ENCODE measurements around the gene TOM1L2.

Gene TOM1L2

GRCh38 chr17:17837966-17838962 is 133.9 kb downstream of the TOM1L2 start:
- peaks cover 23% of the 10 kb centered on the region for H3K79me2 ChIP-seq (ENCODE audit: control insufficient read depth, insufficient read depth, low read length)
- H3K18ac ChIP-seq (ENCODE audit: low read length) = peak overlapping the region; percentile 88
- H3K79me1 ChIP-seq (ENCODE audit: low read length) = peaks cover 14% of the 10 kb centered on the region
- peak overlapping the region; percentile 98 for H3K27ac ChIP-seq (ENCODE audit: low read depth, low read length)
- no peak overlapping the region for H3K4me3 ChIP-seq (ENCODE audit: low read length)
- H2BK15ac ChIP-seq (replicated peaks; ENCODE audit: low read depth) = peak overlapping the region; percentile 8
- H2BK120ac ChIP-seq (ENCODE audit: low read depth, low read length) = peak overlapping the region; percentile 2
- H3K4ac ChIP-seq (ENCODE audit: low read depth, low read length) = peak overlapping the region; percentile 70
- no CpG with 5 or more reads among the region's 11 CpGs for WGBS (ENCODE audit: extremely low coverage, insufficient coverage, low lambda C conversion rate)
- H3K27me3 ChIP-seq (ENCODE audit: insufficient read depth, low read length, poor library complexity) = no peaks in the 10 kb centered on the region
- peak overlapping the region; percentile 59 for H4K5ac ChIP-seq (ENCODE audit: low read length)
- H3K23ac ChIP-seq (ENCODE audit: low read length) = no peak overlapping the region
- peak overlapping the region; percentile 70 for H2BK5ac ChIP-seq (ENCODE audit: low read length)
- H3K4me2 ChIP-seq (ENCODE audit: low read length) = peak overlapping the region; percentile 8
- no peaks in the 10 kb centered on the region for H3K36me3 ChIP-seq (ENCODE audit: control insufficient read depth, insufficient read depth, low read length)
- H3K9ac ChIP-seq (ENCODE audit: low read length) = peak overlapping the region; percentile 99
- DNase-seq = peak; percentile 96
- peak overlapping the region; percentile 97 for H2AK5ac ChIP-seq (ENCODE audit: low read length)
- peak overlapping the region; percentile 58 for H4K8ac ChIP-seq (ENCODE audit: low read depth, low read length)
- peak overlapping the region; percentile 99 for H3K56ac ChIP-seq (ENCODE audit: low read length)
- H3K4me1 ChIP-seq (ENCODE audit: control insufficient read depth, low read depth, low read length) = peaks cover 34% of the 10 kb centered on the region

- no peaks in the 10 kb centered on the region for H3K36me3 ChIP-seq (ENCODE audit: control insufficient read depth, insufficient read depth, low read length)
- no peak overlapping the region for H3K23ac ChIP-seq (ENCODE audit: low read length)
- H3K79me1 ChIP-seq (ENCODE audit: low read length) = peaks cover 14% of the 10 kb centered on the region
- peak overlapping the region; percentile 4 for H3K4me2 ChIP-seq (ENCODE audit: low read length)
- peak overlapping the region; percentile 58 for H4K8ac ChIP-seq (ENCODE audit: low read depth, low read length)
- H3K27me3 ChIP-seq (ENCODE audit: insufficient read depth, low read length, poor library complexity) = no peaks in the 10 kb centered on the region
- H3K27ac ChIP-seq (ENCODE audit: low read depth, low read length) = peak overlapping the region; percentile 98
- peak overlapping the region; percentile 70 for H3K4ac ChIP-seq (ENCODE audit: low read depth, low read length)
- DNase-seq = peak; percentile 96
- peak overlapping the region; percentile 8 for H2BK15ac ChIP-seq (replicated peaks; ENCODE audit: low read depth)
- peak overlapping the region; percentile 99 for H3K56ac ChIP-seq (ENCODE audit: low read length)
- H3K18ac ChIP-seq (ENCODE audit: low read length) = peak overlapping the region; percentile 88
- peaks cover 26% of the 10 kb centered on the region for H3K79me2 ChIP-seq (ENCODE audit: control insufficient read depth, insufficient read depth, low read length)
- peak overlapping the region; percentile 99 for H3K9ac ChIP-seq (ENCODE audit: low read length)
- no CpG with 5 or more reads among the region's 3 CpGs for WGBS (ENCODE audit: extremely low coverage, insufficient coverage, low lambda C conversion rate)
- H2BK5ac ChIP-seq (ENCODE audit: low read length) = peak overlapping the region; percentile 70
- H2BK120ac ChIP-seq (ENCODE audit: low read depth, low read length) = peak overlapping the region; percentile 5
- H3K4me3 ChIP-seq (ENCODE audit: low read length) = no peak overlapping the region
- peak overlapping the region; percentile 98 for H2AK5ac ChIP-seq (ENCODE audit: low read length)
- peaks cover 34% of the 10 kb centered on the region for H3K4me1 ChIP-seq (ENCODE audit: control insufficient read depth, low read depth, low read length)
- peak overlapping the region; percentile 37 for H4K5ac ChIP-seq (ENCODE audit: low read length)
These were observed 134.8 kb downstream of the TOM1L2 start for GRCh38 chr17:17837380-17837821.

- Histone ChIP-seq H3K23ac (ENCODE audit: low read length) (peak within 1 kb of the TSS; percentile 80), H3K27ac (ENCODE audit: low read depth, low read length) (peak within 1 kb of the TSS; percentile 98), H3K4me2 (ENCODE audit: low read length) (peak within 1 kb of the TSS; percentile 61), H3K56ac (ENCODE audit: low read length) (peak within 1 kb of the TSS; percentile 99), H3K27me3 (ENCODE audit: insufficient read depth, low read length, poor library complexity) (no peaks in the 10 kb centered on the region), H4K5ac (ENCODE audit: low read length) (peak within 1 kb of the TSS; percentile 37), H2BK5ac (ENCODE audit: low read length) (peak within 1 kb of the TSS; percentile 98), H3K79me1 (ENCODE audit: low read length) (peaks cover 18% of the 10 kb centered on the region), H3K4me3 (ENCODE audit: low read length) (peak within 1 kb of the TSS; percentile 93), H2AK5ac (ENCODE audit: low read length) (peak within 1 kb of the TSS; percentile 98), H2BK120ac (ENCODE audit: low read depth, low read length) (peak within 1 kb of the TSS; percentile 5), H2BK15ac (replicated peaks; ENCODE audit: low read depth) (peak within 1 kb of the TSS; percentile 8), H3K4ac (ENCODE audit: low read depth, low read length) (peak within 1 kb of the TSS; percentile 87), H3K79me2 (ENCODE audit: control insufficient read depth, insufficient read depth, low read length) (peaks cover 31% of the 10 kb centered on the region), H3K36me3 (ENCODE audit: control insufficient read depth, insufficient read depth, low read length) (no peaks in the 10 kb centered on the region), H4K8ac (ENCODE audit: low read depth, low read length) (peak within 1 kb of the TSS; percentile 58), H3K9ac (ENCODE audit: low read length) (peak within 1 kb of the TSS; percentile 99), H3K4me1 (ENCODE audit: control insufficient read depth, low read depth, low read length) (peaks cover 34% of the 10 kb centered on the region), H3K18ac (ENCODE audit: low read length) (peak within 1 kb of the TSS; percentile 88)
- no CpG with 5 or more reads among the region's 52 CpGs for WGBS (ENCODE audit: extremely low coverage, insufficient coverage, low lambda C conversion rate)
- DNase-seq = peak; percentile 74
These were observed 135.3 kb downstream of the TOM1L2 start, which contains the start of gene SREBF1 for GRCh38 chr17:17836818-17837379. SREBF1 (minus strand) TSS chr17:17836986; CDS start chr17:17836817, 169 bp downstream.

GRCh38 chr17:17836250-17836817 is 135.9 kb downstream of the TOM1L2 start:
- WGBS (ENCODE audit: extremely low coverage, insufficient coverage, low lambda C conversion rate) = no CpG with 5 or more reads among the region's 69 CpGs
- Histone ChIP-seq H3K36me3 (ENCODE audit: control insufficient read depth, insufficient read depth, low read length) (no peaks in the 10 kb centered on the region), H4K5ac (ENCODE audit: low read length) (no peak overlapping the region), H3K4me1 (ENCODE audit: control insufficient read depth, low read depth, low read length) (peaks cover 34% of the 10 kb centered on the region), H3K79me2 (ENCODE audit: control insufficient read depth, insufficient read depth, low read length) (peaks cover 36% of the 10 kb centered on the region), H4K8ac (ENCODE audit: low read depth, low read length) (peak overlapping the region; percentile 58), H3K4me2 (ENCODE audit: low read length) (peak overlapping the region; percentile 61), H3K9ac (ENCODE audit: low read length) (peak overlapping the region; percentile 99), H2AK5ac (ENCODE audit: low read length) (peak overlapping the region; percentile 65), H3K79me1 (ENCODE audit: low read length) (peaks cover 22% of the 10 kb centered on the region), H3K56ac (ENCODE audit: low read length) (peak overlapping the region; percentile 99), H3K27ac (ENCODE audit: low read depth, low read length) (peak overlapping the region; percentile 98), H3K4ac (ENCODE audit: low read depth, low read length) (peak overlapping the region; percentile 87), H2BK120ac (ENCODE audit: low read depth, low read length) (no peak overlapping the region), H3K4me3 (ENCODE audit: low read length) (peak overlapping the region; percentile 93), H2BK5ac (ENCODE audit: low read length) (peak overlapping the region; percentile 98), H2BK15ac (replicated peaks; ENCODE audit: low read depth) (no peak overlapping the region), H3K23ac (ENCODE audit: low read length) (peak overlapping the region; percentile 80), H3K18ac (ENCODE audit: low read length) (peak overlapping the region; percentile 88), H3K27me3 (ENCODE audit: insufficient read depth, low read length, poor library complexity) (no peaks in the 10 kb centered on the region)
- DNase-seq = peak; percentile 98

GRCh38 chr17:17835415-17836249 is 136.6 kb downstream of the TOM1L2 start:
- Histone ChIP-seq H2BK120ac (ENCODE audit: low read depth, low read length) (no peak overlapping the region), H3K4me1 (ENCODE audit: control insufficient read depth, low read depth, low read length) (peaks cover 28% of the 10 kb centered on the region), H2AK5ac (ENCODE audit: low read length) (no peak overlapping the region), H3K79me2 (ENCODE audit: control insufficient read depth, insufficient read depth, low read length) (peaks cover 43% of the 10 kb centered on the region), H2BK15ac (replicated peaks; ENCODE audit: low read depth) (no peak overlapping the region), H4K5ac (ENCODE audit: low read length) (no peak overlapping the region), H3K27ac (ENCODE audit: low read depth, low read length) (no peak overlapping the region), H3K27me3 (ENCODE audit: insufficient read depth, low read length, poor library complexity) (no peaks in the 10 kb centered on the region), H3K56ac (ENCODE audit: low read length) (peak overlapping the region; percentile 84), H3K4me3 (ENCODE audit: low read length) (peak overlapping the region; percentile 48), H3K4ac (ENCODE audit: low read depth, low read length) (peak overlapping the region; percentile 1), H3K79me1 (ENCODE audit: low read length) (peaks cover 26% of the 10 kb centered on the region), H3K36me3 (ENCODE audit: control insufficient read depth, insufficient read depth, low read length) (no peaks in the 10 kb centered on the region), H3K23ac (ENCODE audit: low read length) (no peak overlapping the region), H3K9ac (ENCODE audit: low read length) (peak overlapping the region; percentile 67), H3K4me2 (ENCODE audit: low read length) (peak overlapping the region; percentile 26), H4K8ac (ENCODE audit: low read depth, low read length) (no peak overlapping the region), H3K18ac (ENCODE audit: low read length) (no peak overlapping the region), H2BK5ac (ENCODE audit: low read length) (no peak overlapping the region)
- DNase-seq = no peak
- WGBS (ENCODE audit: extremely low coverage, insufficient coverage, low lambda C conversion rate) = no CpG with 5 or more reads among the region's 25 CpGs
